Endothelial cell of umbilical vein (primary cell): ENCODE data around the gene NECAB2. TPM values are rescaled to one million over a fixed set of nuclear protein-coding genes. Genes with fewer than 3 reads are reported as not detected.

Source experiments
- BruUV-seq: library from RNA; stranded (reverse); fragments of 400-500 nt; replicated peaks from 2 replicates; lab custom pipeline; 2021; lab: Mats Ljungman, UMichigan
- CTCF ChIA-PET: fragments of 300-600, 350-600 bp; sonication (Branson Sonifier 250); formaldehyde crosslinking; loops from one replicate; lab custom pipeline; 2021; ENCODE audit warnings: antibody characterized with exemption, inconsistent platforms; lab: Charles Lee
- POLR2A ChIA-PET: fragments of 300-600, 350-600 bp; sonication (Branson Sonifier 250); formaldehyde crosslinking; loops from one replicate; lab custom pipeline; 2021; ENCODE audit warnings: antibody characterized with exemption, inconsistent platforms; lab: Charles Lee
- DNase-seq: peaks from one replicate; pipeline ENCODE4 v3.0.0-alpha.2; 2011; ENCODE audit warnings: low read depth, low spot score
- FAIRE-seq: peaks from 2 replicates; lab custom pipeline; 2011; peaks lifted over from hg19 to GRCh38; lab: Jason Lieb, UNC
- H2AFZ ChIP-seq: 2 replicates; pipeline ENCODE4 v1.6.0; 2012; ENCODE audit warnings: low read depth, low read length, control low read depth, inconsistent platforms
- H3K27ac ChIP-seq: 2 replicates; pipeline ENCODE4 v1.5.1; 2011; ENCODE audit warnings: low read depth, mild to moderate bottlenecking, control low read depth, low read length, moderate library complexity; ENCODE audit not compliant: insufficient read depth
- H3K27me3 ChIP-seq, 2 experiments: 2 replicates each; pipeline versions ENCODE4 v1.6.0 to v1.6.1; 2011; ENCODE audit warnings: low read length in 2 of 2, mixed read lengths in 1 of 2; ENCODE audit not compliant: control insufficient read depth in 2 of 2, insufficient read depth in 2 of 2
- H3K36me3 ChIP-seq, 2 experiments: 2 replicates in 1 of 2; 3 replicates in 1 of 2; pipeline ENCODE4 v1.5.1; 2011; ENCODE audit warnings: low read length in 2 of 2, mild to moderate bottlenecking in 1 of 2, moderate library complexity in 1 of 2; ENCODE audit not compliant: control insufficient read depth in 2 of 2, insufficient read depth in 2 of 2; ENCODE audit errors: extremely low read depth in 1 of 2
- H3K4me1 ChIP-seq: 3 replicates; pipeline ENCODE4 v1.5.1; 2011; ENCODE audit warnings: mild to moderate bottlenecking, low read length; ENCODE audit not compliant: control insufficient read depth, insufficient read depth; ENCODE audit errors: extremely low read depth
- H3K4me2 ChIP-seq: 2 replicates; pipeline ENCODE4 v1.6.1; 2011; ENCODE audit warnings: low read length, control low read depth, mixed read lengths; ENCODE audit not compliant: insufficient read depth
- H3K4me3 ChIP-seq, 3 experiments: fragments of 200-600 bp in 1 of 3; sonication (generic), shearing (Covaris generic) in 1 of 3; replicated peaks in 1 of 3; 2 replicates each; pipeline ENCODE4 v1.5.1; 2011 to 2016; ENCODE audit warnings: control low read depth in 3 of 3, low read length in 3 of 3, mild to moderate bottlenecking in 2 of 3, inconsistent platforms in 1 of 3, low read depth in 1 of 3, moderate library complexity in 1 of 3; ENCODE audit not compliant: insufficient read depth in 1 of 3
- H3K79me2 ChIP-seq: 2 replicates; pipeline ENCODE4 v1.6.0; 2012; ENCODE audit warnings: low read length, inconsistent platforms; ENCODE audit not compliant: control insufficient read depth, insufficient read depth
- H3K9ac ChIP-seq: replicated peaks from 2 replicates; pipeline ENCODE3; 2011; ENCODE audit warnings: low read length, control low read depth; ENCODE audit not compliant: insufficient read depth; ENCODE audit errors: extremely low read depth
- H3K9me1 ChIP-seq: replicated peaks from 3 replicates; pipeline ENCODE4 v1.6.0; 2011; ENCODE audit warnings: mild to moderate bottlenecking, low read length; ENCODE audit not compliant: control insufficient read depth, insufficient read depth; ENCODE audit errors: extremely low read depth
- H3K9me3 ChIP-seq: replicated peaks from 2 replicates; pipeline ENCODE4 v1.5.1; 2012; ENCODE audit warnings: low read length, inconsistent platforms; ENCODE audit not compliant: control insufficient read depth, insufficient read depth
- H4K20me1 ChIP-seq: replicated peaks from 2 replicates; pipeline ENCODE3; 2011; ENCODE audit warnings: mild to moderate bottlenecking, low read length; ENCODE audit not compliant: control insufficient read depth, insufficient read depth; ENCODE audit errors: extremely low read depth
- EZH2 ChIP-seq: IDR thresholded peaks from 2 replicates; pipeline ENCODE4 v1.6.1; 2012; ENCODE audit warnings: borderline replicate concordance, low read depth, mild to moderate bottlenecking, moderate library complexity, low read length, inconsistent platforms; ENCODE audit not compliant: severe bottlenecking
- FOS ChIP-seq: IDR thresholded peaks from 2 replicates; pipeline ENCODE4 v1.6.1; 2011; ENCODE audit warnings: mild to moderate bottlenecking, low read length, moderate library complexity, borderline replicate concordance; ENCODE audit not compliant: insufficient read depth
- GATA2 ChIP-seq: IDR thresholded peaks from 2 replicates; pipeline ENCODE4 v1.7.0; 2011; ENCODE audit warnings: low read depth, mild to moderate bottlenecking, moderate library complexity, mixed read lengths, low read length; ENCODE audit not compliant: insufficient read length, insufficient read depth
- MAX ChIP-seq: IDR thresholded peaks from 2 replicates; pipeline ENCODE4 v1.6.1; 2011; ENCODE audit not compliant: insufficient read depth, insufficient read length
- MYC ChIP-seq: IDR thresholded peaks from one replicate; pipeline ENCODE4 v1.6.1; 2011; ENCODE audit warnings: mild to moderate bottlenecking, low read depth, low read length
- POLR2A ChIP-seq: IDR thresholded peaks from 2 replicates; pipeline ENCODE4 v1.6.1; 2012; ENCODE audit warnings: low read depth, mild to moderate bottlenecking, control low read depth, low read length
- POLR2AphosphoS5 ChIP-seq: IDR thresholded peaks from 2 replicates; pipeline ENCODE4 v1.6.1; 2012; ENCODE audit warnings: low read depth, mild to moderate bottlenecking, control low read depth, low read length, moderate library complexity; ENCODE audit not compliant: insufficient read depth
- dilution Hi-C: fragments of 300-500 bp; cut with MboI; formaldehyde crosslinking; loops from one replicate; pipeline ENCODE4 v1.15.0; 2019; ENCODE audit warnings: low sequenced_read_pairs; ENCODE audit not compliant: extremely low pct_ligation_motif_present
- intact Hi-C: fragments of 100-400 bp; cut with micrococcal nuclease; formaldehyde crosslinking; loops from one replicate; pipeline ENCODE4 v1.10.0; 2022
- polyA plus RNA-seq, 4 experiments: library from polyadenylated mRNA; depleted of rRNA in 3 of 4; stranded (reverse) in 3 of 4; unstranded in 1 of 4; fragments of >200 nt; gene quantifications; 2 replicates each; pipeline versions ENCODE4 v1.2.1 to v1.2.3, GENCODE V29; 2011 to 2012; ENCODE audit warnings: missing spikeins in 1 of 4
- total RNA-seq: library from RNA; stranded (reverse); gene quantifications from 2 replicates; pipeline ENCODE4 v1.2.3, GENCODE V29; 2021
- TF ChIP-seq, protein P1 (sequence below), 2 donors: IDR thresholded peaks; 1 replicate in 1 of 2; 2 replicates in 1 of 2; pipeline ENCODE4 v1.5.1; 2011; ENCODE audit warnings: low read length in 2 of 2, mild to moderate bottlenecking in 2 of 2, moderate library complexity in 2 of 2, control low read depth in 1 of 2, inconsistent platforms in 1 of 2, low read depth in 1 of 2; ENCODE audit not compliant: insufficient read depth in 1 of 2; ENCODE audit errors: extremely low read depth in 1 of 2

NECAB2 gene
- total and polyA plus RNA-seq, 2 donors (not counting 3 experiments of a cell fraction or from before 2014, with no cell fraction given), result 0.26 to 0.31 TPM

GRCh38 chr16:83930730-83931500, 37.1 kb upstream of the NECAB2 start:
- CTCF ChIA-PET, result interaction anchor here (1.5 kb wide), 1 partner anchor 8 kb away, joined by 4 read pairs; no protein-coding TSS in a partner anchor
- H3K4me1 ChIP-seq, result peaks cover 3% of the 10 kb centered on the region
- no peaks in the 10 kb centered on the region for H4K20me1 ChIP-seq
- intact Hi-C loops, result no loop called here
- BruUV-seq, result no TSS peak
- H3K36me3 ChIP-seq, result no peaks in the 10 kb centered on the region
- no peaks in the 10 kb centered on the region for H3K9me3 ChIP-seq
- POLR2A ChIA-PET, result no interaction called here
- H3K9me1 ChIP-seq, result no peaks in the 10 kb centered on the region
- no peaks in the 10 kb centered on the region for H3K79me2 ChIP-seq
- FAIRE-seq (no peak), DNase-seq (no peak)
- no peak overlapping the region for H3K9ac ChIP-seq
- dilution Hi-C loops, result no loop called here
- H3K27ac ChIP-seq, result no peak overlapping the region
- H2AFZ ChIP-seq, result no peak overlapping the region
- no peak overlapping the region for H3K4me3 ChIP-seq
- H3K27me3 ChIP-seq, result no peaks in the 10 kb centered on the region
- TF ChIP-seq POLR2AphosphoS5, result no peak
- no peak for TF ChIP-seq MAX
- no peak for TF ChIP-seq MYC
- no peak for TF ChIP-seq GATA2
- no peak for TF ChIP-seq EZH2
- no peak for TF ChIP-seq POLR2A
- TF ChIP-seq, protein P1, sequence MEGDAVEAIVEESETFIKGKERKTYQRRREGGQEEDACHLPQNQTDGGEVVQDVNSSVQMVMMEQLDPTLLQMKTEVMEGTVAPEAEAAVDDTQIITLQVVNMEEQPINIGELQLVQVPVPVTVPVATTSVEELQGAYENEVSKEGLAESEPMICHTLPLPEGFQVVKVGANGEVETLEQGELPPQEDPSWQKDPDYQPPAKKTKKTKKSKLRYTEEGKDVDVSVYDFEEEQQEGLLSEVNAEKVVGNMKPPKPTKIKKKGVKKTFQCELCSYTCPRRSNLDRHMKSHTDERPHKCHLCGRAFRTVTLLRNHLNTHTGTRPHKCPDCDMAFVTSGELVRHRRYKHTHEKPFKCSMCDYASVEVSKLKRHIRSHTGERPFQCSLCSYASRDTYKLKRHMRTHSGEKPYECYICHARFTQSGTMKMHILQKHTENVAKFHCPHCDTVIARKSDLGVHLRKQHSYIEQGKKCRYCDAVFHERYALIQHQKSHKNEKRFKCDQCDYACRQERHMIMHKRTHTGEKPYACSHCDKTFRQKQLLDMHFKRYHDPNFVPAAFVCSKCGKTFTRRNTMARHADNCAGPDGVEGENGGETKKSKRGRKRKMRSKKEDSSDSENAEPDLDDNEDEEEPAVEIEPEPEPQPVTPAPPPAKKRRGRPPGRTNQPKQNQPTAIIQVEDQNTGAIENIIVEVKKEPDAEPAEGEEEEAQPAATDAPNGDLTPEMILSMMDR (IDR thresholded peaks at IDR 0.05; ENCODE audit: extremely low read depth in 1 of 2, insufficient read depth in 1 of 2, low read depth in 1 of 2, low read length in 2 of 2), result no peak
- no peak for TF ChIP-seq FOS
- H3K4me2 ChIP-seq, result no peak overlapping the region
